Stimulated activated CD8-positive, alpha-beta memory T cell treated with anti-CD3 and anti-CD28 coated beads, Interleukin-4, amount 100 ng/mL, for 48 hours (primary cell): ENCODE measurements around the gene RNF135.
"Not testable (repeated sequence)": the region's sequence is repeated elsewhere in the genome, so short reads cannot be mapped to it uniquely, and the experiment has no call there.

Experiments used
- DNase-seq: peaks from one replicate; pipeline ENCODE4 v3.0.0-alpha.2; 2020

Gene RNF135

GRCh38 chr17:30956764-30957374, 14.0 kb upstream of the RNF135 start:
- no peak for DNase-seq

GRCh38 chr17:30957741-30958140, 13.1 kb upstream of the RNF135 start:
- DNase-seq = no peak

- no peak for DNase-seq
Observed at GRCh38 chr17:30958187-30958586, 12.7 kb upstream of the RNF135 start.

GRCh38 chr17:30961209-30962188, 9.3 kb upstream of the RNF135 start:
- no peak for DNase-seq

- DNase-seq = not testable (repeated sequence)
Observed at GRCh38 chr17:30964312-30964711, 6.5 kb upstream of the RNF135 start.

- no peak for DNase-seq
Observed at GRCh38 chr17:30964876-30965275, 6.0 kb upstream of the RNF135 start.

GRCh38 chr17:30965686-30966085, 5.2 kb upstream of the RNF135 start:
- no peak for DNase-seq

- not testable (repeated sequence) for DNase-seq
Observed at GRCh38 chr17:30967911-30968310, 2.9 kb upstream of the RNF135 start.

GRCh38 chr17:30969989-30970830, 629 bp upstream of the RNF135 start:
- peak; percentile 37 for DNase-seq

GRCh38 chr17:30975042-30975820, 4.4 kb downstream of the RNF135 start:
- DNase-seq = no peak

GRCh38 chr17:30979919-30980318, 9.1 kb downstream of the RNF135 start:
- DNase-seq = not testable (repeated sequence)

- no peak for DNase-seq
Observed at GRCh38 chr17:30981531-30982519, 11.0 kb downstream of the RNF135 start.

GRCh38 chr17:30982855-30983254, 12.0 kb downstream of the RNF135 start:
- DNase-seq = no peak

GRCh38 chr17:30990458-30990857, 19.6 kb downstream of the RNF135 start:
- DNase-seq = no peak

- no peak for DNase-seq
Observed at GRCh38 chr17:30992551-30992950, 21.7 kb downstream of the RNF135 start.

- DNase-seq = no peak
Observed at GRCh38 chr17:30995347-30995746, 24.5 kb downstream of the RNF135 start.

GRCh38 chr17:30996486-30996885, 25.6 kb downstream of the RNF135 start:
- no peak for DNase-seq

GRCh38 chr17:30997270-30997669, 26.4 kb downstream of the RNF135 start:
- DNase-seq = no peak

GRCh38 chr17:30997842-30998241, 27.0 kb downstream of the RNF135 start:
- DNase-seq = no peak

GRCh38 chr17:31002047-31002446, 31.2 kb downstream of the RNF135 start:
- DNase-seq = no peak

- DNase-seq = no peak
Observed at GRCh38 chr17:31003225-31003866, 32.5 kb downstream of the RNF135 start.
